ENCODE results near the gene SETD1A.

The SETD1A gene

DNA sequence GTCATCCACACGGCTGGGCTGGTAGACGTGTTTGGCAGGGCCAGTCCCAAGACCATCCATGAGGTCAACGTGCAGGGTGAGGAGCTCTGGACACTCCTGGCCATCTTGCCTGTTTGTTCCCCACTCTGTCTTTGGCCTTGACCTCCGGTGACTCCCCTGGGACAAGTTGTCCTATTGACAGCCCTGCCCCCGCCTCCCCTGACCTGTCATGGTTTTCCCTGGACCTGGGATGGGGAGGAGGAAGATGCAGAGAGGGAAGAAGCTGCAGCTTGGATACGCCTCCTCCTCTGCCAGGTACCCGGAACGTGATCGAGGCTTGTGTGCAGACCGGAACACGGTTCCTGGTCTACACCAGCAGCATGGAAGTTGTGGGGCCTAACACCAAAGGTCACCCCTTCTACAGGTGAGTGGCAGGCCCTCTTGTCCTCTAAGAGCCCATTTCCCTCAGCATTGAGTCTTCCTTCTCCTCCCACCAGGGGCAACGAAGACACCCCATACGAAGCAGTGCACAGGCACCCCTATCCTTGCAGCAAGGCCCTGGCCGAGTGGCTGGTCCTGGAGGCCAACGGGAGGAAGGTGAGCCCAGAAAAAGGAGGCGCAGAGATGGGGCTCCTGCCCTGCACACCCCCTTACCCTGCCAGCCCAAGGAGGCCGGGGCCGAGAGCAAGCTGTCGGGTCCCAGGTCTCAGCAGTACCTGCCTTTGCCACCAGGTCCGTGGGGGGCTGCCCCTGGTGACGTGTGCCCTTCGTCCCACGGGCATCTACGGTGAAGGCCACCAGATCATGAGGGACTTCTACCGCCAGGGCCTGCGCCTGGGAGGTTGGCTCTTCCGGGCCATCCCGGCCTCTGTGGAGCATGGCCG, 28.8 kb downstream of the SETD1A start:
- TF ChIP-seq, protein P1, sequence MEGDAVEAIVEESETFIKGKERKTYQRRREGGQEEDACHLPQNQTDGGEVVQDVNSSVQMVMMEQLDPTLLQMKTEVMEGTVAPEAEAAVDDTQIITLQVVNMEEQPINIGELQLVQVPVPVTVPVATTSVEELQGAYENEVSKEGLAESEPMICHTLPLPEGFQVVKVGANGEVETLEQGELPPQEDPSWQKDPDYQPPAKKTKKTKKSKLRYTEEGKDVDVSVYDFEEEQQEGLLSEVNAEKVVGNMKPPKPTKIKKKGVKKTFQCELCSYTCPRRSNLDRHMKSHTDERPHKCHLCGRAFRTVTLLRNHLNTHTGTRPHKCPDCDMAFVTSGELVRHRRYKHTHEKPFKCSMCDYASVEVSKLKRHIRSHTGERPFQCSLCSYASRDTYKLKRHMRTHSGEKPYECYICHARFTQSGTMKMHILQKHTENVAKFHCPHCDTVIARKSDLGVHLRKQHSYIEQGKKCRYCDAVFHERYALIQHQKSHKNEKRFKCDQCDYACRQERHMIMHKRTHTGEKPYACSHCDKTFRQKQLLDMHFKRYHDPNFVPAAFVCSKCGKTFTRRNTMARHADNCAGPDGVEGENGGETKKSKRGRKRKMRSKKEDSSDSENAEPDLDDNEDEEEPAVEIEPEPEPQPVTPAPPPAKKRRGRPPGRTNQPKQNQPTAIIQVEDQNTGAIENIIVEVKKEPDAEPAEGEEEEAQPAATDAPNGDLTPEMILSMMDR (IDR thresholded peaks at IDR 0.05; ENCODE audit: low read depth, low read length, missing control alignments) = no peak
- H3K4me3 ChIP-seq (replicated peaks; ENCODE audit: low read depth, low read length) = no peak overlapping the region
- DNase-seq (ENCODE audit: extremely low read depth, low read depth) = no peak

DNA sequence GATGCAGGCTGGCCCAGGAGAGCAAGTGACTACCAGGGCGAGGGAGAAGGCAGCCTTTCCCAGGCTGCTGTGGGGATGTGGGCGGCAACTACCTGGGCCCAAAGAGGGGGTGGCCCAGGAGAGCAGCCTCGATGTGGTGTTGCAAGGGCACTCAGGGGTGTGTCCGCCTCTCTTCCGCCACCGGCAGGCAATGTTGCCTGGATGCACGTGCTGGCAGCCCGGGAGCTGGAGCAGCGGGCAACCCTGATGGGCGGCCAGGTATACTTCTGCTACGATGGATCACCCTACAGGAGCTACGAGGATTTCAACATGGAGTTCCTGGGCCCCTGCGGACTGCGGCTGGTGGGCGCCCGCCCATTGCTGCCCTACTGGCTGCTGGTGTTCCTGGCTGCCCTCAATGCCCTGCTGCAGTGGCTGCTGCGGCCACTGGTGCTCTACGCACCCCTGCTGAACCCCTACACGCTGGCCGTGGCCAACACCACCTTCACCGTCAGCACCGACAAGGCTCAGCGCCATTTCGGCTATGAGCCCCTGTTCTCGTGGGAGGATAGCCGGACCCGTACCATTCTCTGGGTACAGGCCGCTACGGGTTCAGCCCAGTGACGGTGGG, 30.1 kb downstream of the SETD1A start:
- TF ChIP-seq, protein P1 (IDR thresholded peaks at IDR 0.05; ENCODE audit: low read depth, low read length, missing control alignments) = no peak
- DNase-seq (ENCODE audit: extremely low read depth, low read depth) = no peak
- H3K4me3 ChIP-seq (replicated peaks; ENCODE audit: low read depth, low read length) = no peak overlapping the region

DNA sequence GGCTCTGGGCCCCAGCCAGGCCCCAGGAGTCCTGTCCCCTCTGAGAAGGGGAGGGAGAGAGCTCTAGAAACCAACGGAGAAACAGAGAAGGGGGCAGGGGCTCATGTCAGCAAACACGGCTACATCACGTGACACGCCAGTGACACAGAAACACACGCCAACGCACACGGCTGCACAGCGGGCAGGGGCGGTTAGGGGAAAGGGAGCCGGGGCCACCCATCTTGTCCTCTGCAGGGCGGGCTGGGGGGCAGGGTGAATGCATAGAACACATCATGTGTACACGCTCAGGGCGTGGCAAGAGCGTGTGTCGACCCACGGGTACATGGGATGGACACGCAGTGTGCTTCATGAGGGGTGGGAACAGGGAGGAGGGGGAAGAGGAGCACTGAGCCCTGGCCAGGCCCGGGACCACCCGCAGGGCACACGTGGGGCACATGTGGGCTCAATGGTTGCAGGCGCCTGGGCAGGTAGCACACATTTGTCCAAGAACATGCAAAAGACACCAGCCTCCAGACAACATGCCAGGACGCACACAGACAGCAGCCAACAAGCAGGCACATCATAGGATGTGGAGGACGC, 32.0 kb downstream of the SETD1A start:
- H3K4me3 ChIP-seq (replicated peaks; ENCODE audit: low read depth, low read length) = no peak overlapping the region
- TF ChIP-seq, protein P1 (IDR thresholded peaks at IDR 0.05; ENCODE audit: low read depth, low read length, missing control alignments) = no peak

DNA sequence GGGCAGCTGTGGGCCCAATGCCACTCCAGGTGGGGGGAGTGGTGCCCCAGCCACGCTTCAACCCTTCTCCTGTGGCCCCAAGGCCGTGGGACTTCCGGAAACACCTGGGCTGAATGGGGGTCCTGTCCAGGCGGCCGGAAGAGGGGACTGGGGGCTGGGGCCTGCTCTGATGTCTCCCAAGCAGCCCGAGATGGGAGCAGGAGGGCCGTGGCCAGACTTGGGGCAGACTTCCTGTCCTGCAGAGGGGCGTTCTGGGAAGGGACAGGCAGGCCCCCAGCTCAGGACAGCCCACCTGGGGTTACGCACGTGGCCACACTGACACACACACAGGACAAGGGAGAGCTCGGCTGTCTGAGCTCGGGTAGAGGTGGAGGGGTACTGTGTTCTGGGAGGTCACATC, 32.6 kb downstream of the SETD1A start:
- no peak overlapping the region for H3K4me3 ChIP-seq (replicated peaks; ENCODE audit: low read depth, low read length)
- TF ChIP-seq, protein P1 (IDR thresholded peaks at IDR 0.05; ENCODE audit: low read depth, low read length, missing control alignments) = no peak
- DNase-seq (ENCODE audit: extremely low read depth, low read depth) = no peak

More for the DNA sequence above, 32.0 kb downstream of the SETD1A start:
- no peak for DNase-seq (ENCODE audit: extremely low read depth, low read depth)

DNA sequence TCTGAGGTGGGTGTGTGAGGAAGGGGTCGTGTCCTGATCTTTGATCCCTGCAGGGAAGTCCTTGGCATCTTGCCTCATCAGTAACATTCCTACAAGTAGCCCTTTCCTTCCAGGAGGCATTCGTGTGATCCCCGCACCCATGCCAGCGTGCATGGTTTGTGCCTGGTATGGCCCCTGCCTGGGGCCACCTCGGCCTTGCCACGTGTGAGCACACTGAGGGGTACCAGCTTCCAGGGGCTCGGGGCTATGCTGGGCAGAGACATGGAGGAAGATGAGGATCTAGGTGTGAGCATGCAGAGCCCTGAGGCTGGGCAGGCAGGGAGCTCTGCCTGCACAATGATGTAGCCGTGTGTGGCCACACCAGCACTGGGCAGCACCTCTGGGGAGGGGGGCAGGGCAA, 33.5 kb downstream of the SETD1A start:
- TF ChIP-seq, protein P1 (IDR thresholded peaks at IDR 0.05; ENCODE audit: low read depth, low read length, missing control alignments) = no peak
- no peak for DNase-seq (ENCODE audit: extremely low read depth, low read depth)
- no peak overlapping the region for H3K4me3 ChIP-seq (replicated peaks; ENCODE audit: low read depth, low read length)

DNA sequence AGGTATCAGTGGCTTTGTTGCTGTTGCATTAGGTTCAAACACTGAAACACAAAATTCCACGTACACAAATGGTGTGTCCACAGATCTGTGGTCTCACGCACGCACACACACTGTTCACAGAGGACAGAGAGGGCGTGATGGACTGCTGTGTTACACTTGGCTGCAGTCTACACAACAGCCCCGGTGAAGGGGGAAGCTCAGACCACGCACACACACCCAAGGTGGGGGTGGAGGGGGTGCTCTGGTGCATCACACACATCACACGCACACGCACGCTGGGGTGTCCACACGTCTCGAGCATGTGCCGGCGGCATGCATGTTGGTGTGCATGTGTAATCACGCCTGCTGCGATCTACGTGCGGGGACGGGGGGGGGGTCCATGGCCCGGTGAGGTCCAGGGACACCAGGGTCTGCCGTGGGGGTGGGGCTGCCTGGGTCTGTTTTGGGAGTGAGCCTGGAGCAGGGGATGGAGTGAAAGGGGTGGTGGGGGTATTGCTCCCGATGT, 34.8 kb downstream of the SETD1A start:
- no peak overlapping the region for H3K4me3 ChIP-seq (replicated peaks; ENCODE audit: low read depth, low read length)
- DNase-seq (ENCODE audit: extremely low read depth, low read depth) = no peak

More for the DNA sequence above, 34.8 kb downstream of the SETD1A start:
- TF ChIP-seq, protein P1 (IDR thresholded peaks at IDR 0.05; ENCODE audit: low read depth, low read length, missing control alignments) = no peak

Data from HFF-Myc (cell line).